ENCODE results near the gene CASTOR2. TPM values are rescaled to one million over a fixed set of nuclear protein-coding genes. Genes with fewer than 3 reads are reported as not detected.

Gene CASTOR2
- total RNA-seq, 1 donor from 2014 or later, result 29.9 TPM

- Histone ChIP-seq H3K27ac (replicated peaks) (no peak overlapping the region), H3K27me3 (ENCODE audit: low read depth) (no peaks in the 10 kb centered on the region), H3K4me3 (no peak overlapping the region), H3K9me3 (replicated peaks) (peaks cover 4% of the 10 kb centered on the region), H3K4me1 (no peaks in the 10 kb centered on the region), H3K36me3 (peaks cover 20% of the 10 kb centered on the region)
- no peak for TF ChIP-seq CTCF (IDR thresholded peaks at IDR 0.05; ENCODE audit: borderline replicate concordance)
- no peak for DNase-seq
- intact Hi-C loops (cut with micrococcal nuclease), result no loop called here
Observed at GRCh38 chr7:75028299-75028698, 63.8 kb downstream of the CASTOR2 start.

GRCh38 chr7:75033064-75033463, 68.6 kb downstream of the CASTOR2 start:
- Histone ChIP-seq H3K4me1 (no peaks in the 10 kb centered on the region), H3K27me3 (ENCODE audit: low read depth) (no peaks in the 10 kb centered on the region), H3K4me3 (no peak overlapping the region), H3K27ac (replicated peaks) (no peak overlapping the region), H3K36me3 (no peaks in the 10 kb centered on the region), H3K9me3 (replicated peaks) (peaks cover 4% of the 10 kb centered on the region)
- DNase-seq, result no peak
- intact Hi-C loops (cut with micrococcal nuclease), result no loop called here
- no peak for TF ChIP-seq CTCF (IDR thresholded peaks at IDR 0.05; ENCODE audit: borderline replicate concordance)

GRCh38 chr7:75033826-75034225, 69.3 kb downstream of the CASTOR2 start:
- H3K4me3 ChIP-seq, result no peak overlapping the region
- H3K4me1 ChIP-seq, result no peaks in the 10 kb centered on the region
- H3K36me3 ChIP-seq, result no peaks in the 10 kb centered on the region
- H3K9me3 ChIP-seq (replicated peaks), result peaks cover 4% of the 10 kb centered on the region
- no peak overlapping the region for H3K27ac ChIP-seq (replicated peaks)
- intact Hi-C loops (cut with micrococcal nuclease), result no loop called here
- no peak for TF ChIP-seq CTCF (IDR thresholded peaks at IDR 0.05; ENCODE audit: borderline replicate concordance)
- no peaks in the 10 kb centered on the region for H3K27me3 ChIP-seq (ENCODE audit: low read depth)
- DNase-seq, result no peak

GRCh38 chr7:75038508-75038907, 74.0 kb downstream of the CASTOR2 start:
- no peaks in the 10 kb centered on the region for H3K4me1 ChIP-seq
- no peak for DNase-seq
- no peak overlapping the region for H3K27ac ChIP-seq (replicated peaks)
- H3K36me3 ChIP-seq, result peaks cover 23% of the 10 kb centered on the region
- intact Hi-C loops (cut with micrococcal nuclease), result no loop called here
- no peaks in the 10 kb centered on the region for H3K9me3 ChIP-seq (replicated peaks)
- no peak for TF ChIP-seq CTCF (IDR thresholded peaks at IDR 0.05; ENCODE audit: borderline replicate concordance)
- H3K4me3 ChIP-seq, result no peak overlapping the region
- H3K27me3 ChIP-seq (ENCODE audit: low read depth), result no peaks in the 10 kb centered on the region

- no peak for DNase-seq
- Histone ChIP-seq H3K4me1 (no peaks in the 10 kb centered on the region), H3K9me3 (replicated peaks) (no peaks in the 10 kb centered on the region), H3K27me3 (ENCODE audit: low read depth) (no peaks in the 10 kb centered on the region), H3K4me3 (no peak overlapping the region), H3K27ac (replicated peaks) (no peak overlapping the region), H3K36me3 (peaks cover 29% of the 10 kb centered on the region)
- TF ChIP-seq CTCF (IDR thresholded peaks at IDR 0.05; ENCODE audit: borderline replicate concordance), result no peak
- intact Hi-C loops (cut with micrococcal nuclease), result no loop called here
Observed at GRCh38 chr7:75039166-75039565, 74.7 kb downstream of the CASTOR2 start.

GRCh38 chr7:75039709-75040108, 75.2 kb downstream of the CASTOR2 start:
- Histone ChIP-seq H3K27me3 (ENCODE audit: low read depth) (no peaks in the 10 kb centered on the region), H3K4me1 (no peaks in the 10 kb centered on the region), H3K4me3 (no peak overlapping the region), H3K36me3 (peaks cover 32% of the 10 kb centered on the region), H3K9me3 (replicated peaks) (no peaks in the 10 kb centered on the region), H3K27ac (replicated peaks) (no peak overlapping the region)
- intact Hi-C loops (cut with micrococcal nuclease), result no loop called here
- TF ChIP-seq CTCF (IDR thresholded peaks at IDR 0.05; ENCODE audit: borderline replicate concordance), result no peak
- no peak for DNase-seq

Data from left ventricle myocardium inferior (tissue), 1 donor.